Endothelial cell (in vitro differentiated cells): ENCODE results near the gene CNIH4. TPM values are rescaled to one million over a fixed set of nuclear protein-coding genes. Genes with fewer than 3 reads are reported as not detected.
"Not testable (repeated sequence)": the region's sequence is repeated elsewhere in the genome, so short reads cannot be mapped to it uniquely, and the experiment has no call there.

Experiments used
- DNase-seq: peaks from one replicate; pipeline ENCODE4 v3.0.0; 2021; ENCODE audit warnings: low spot score
- H3K27ac Mint-ChIP-seq: one replicate; pipeline ENCODE4 v1.8.0; 2021; ENCODE audit warnings: mixed read lengths, inconsistent platforms; ENCODE audit not compliant: unreplicated experiment
- H3K27me3 Mint-ChIP-seq: one replicate; pipeline ENCODE4 v1.8.0; 2021; ENCODE audit warnings: mild to moderate bottlenecking, moderate library complexity, mixed read lengths, inconsistent platforms; ENCODE audit not compliant: unreplicated experiment
- H3K36me3 Mint-ChIP-seq: one replicate; pipeline ENCODE4 v1.8.0; 2021; ENCODE audit warnings: mild to moderate bottlenecking, low read depth, mixed read lengths, inconsistent platforms; ENCODE audit not compliant: unreplicated experiment
- H3K4me1 Mint-ChIP-seq: one replicate; pipeline ENCODE4 v1.8.0; 2021; ENCODE audit warnings: mild to moderate bottlenecking, mixed read lengths, inconsistent platforms; ENCODE audit not compliant: unreplicated experiment
- H3K4me3 Mint-ChIP-seq: one replicate; pipeline ENCODE4 v1.8.0; 2021; ENCODE audit warnings: mild to moderate bottlenecking, mixed read lengths, inconsistent platforms; ENCODE audit not compliant: unreplicated experiment
- H3K9me3 Mint-ChIP-seq: one replicate; pipeline ENCODE4 v1.8.0; 2021; ENCODE audit warnings: mixed read lengths, inconsistent platforms; ENCODE audit not compliant: unreplicated experiment
- long read RNA-seq: library from polyadenylated mRNA; unstranded; transcript quantifications from one replicate; pipeline ENCODE4 v2.0.0, GENCODE V29; 2020; ENCODE audit not compliant: unreplicated experiment
- total RNA-seq: library from RNA; stranded (reverse); fragmentation: NEBNext Ultra II Directional; extraction: Animal tissue kit (Norgen Biotek cat#: 25700); gene quantifications from one replicate; pipeline ENCODE4 v1.2.1, GENCODE V29; 2021; ENCODE audit not compliant: unreplicated experiment
- TF ChIP-seq, protein P1 (sequence below): fragments of 200-600 bp; sonication (generic); IDR thresholded peaks from one replicate; pipeline ENCODE4 v1.5.0; 2021; ENCODE audit warnings: antibody characterized with exemption; ENCODE audit not compliant: unreplicated experiment

CNIH4 gene
- total RNA-seq = 59.9 TPM
- long read RNA-seq, full-length matches to known transcripts = 32 of 39 reads
- long read RNA-seq, partial matches to known transcripts = 4 of 39 reads
- long read RNA-seq, other reads (novel, unspliced or antisense) = 3 of 39 reads

GRCh38 chr1:224356685-224357625, at the start of gene CNIH4:
CNIH4 (plus strand) TSS chr1:224356879; CDS start chr1:224356925, 46 bp downstream.
- Mint-ChIP-seq H3K36me3 (peaks cover 4% of the 10 kb centered on the region), H3K27ac (peak within 1 kb of the TSS; percentile 28), H3K4me3 (peak within 1 kb of the TSS; percentile 95), H3K4me1 (peaks cover 16% of the 10 kb centered on the region), H3K27me3 (peaks cover 5% of the 10 kb centered on the region), H3K9me3 (no peaks in the 10 kb centered on the region)
- peak; percentile 84 for DNase-seq
- TF ChIP-seq, protein P1, sequence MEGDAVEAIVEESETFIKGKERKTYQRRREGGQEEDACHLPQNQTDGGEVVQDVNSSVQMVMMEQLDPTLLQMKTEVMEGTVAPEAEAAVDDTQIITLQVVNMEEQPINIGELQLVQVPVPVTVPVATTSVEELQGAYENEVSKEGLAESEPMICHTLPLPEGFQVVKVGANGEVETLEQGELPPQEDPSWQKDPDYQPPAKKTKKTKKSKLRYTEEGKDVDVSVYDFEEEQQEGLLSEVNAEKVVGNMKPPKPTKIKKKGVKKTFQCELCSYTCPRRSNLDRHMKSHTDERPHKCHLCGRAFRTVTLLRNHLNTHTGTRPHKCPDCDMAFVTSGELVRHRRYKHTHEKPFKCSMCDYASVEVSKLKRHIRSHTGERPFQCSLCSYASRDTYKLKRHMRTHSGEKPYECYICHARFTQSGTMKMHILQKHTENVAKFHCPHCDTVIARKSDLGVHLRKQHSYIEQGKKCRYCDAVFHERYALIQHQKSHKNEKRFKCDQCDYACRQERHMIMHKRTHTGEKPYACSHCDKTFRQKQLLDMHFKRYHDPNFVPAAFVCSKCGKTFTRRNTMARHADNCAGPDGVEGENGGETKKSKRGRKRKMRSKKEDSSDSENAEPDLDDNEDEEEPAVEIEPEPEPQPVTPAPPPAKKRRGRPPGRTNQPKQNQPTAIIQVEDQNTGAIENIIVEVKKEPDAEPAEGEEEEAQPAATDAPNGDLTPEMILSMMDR = no peak

GRCh38 chr1:224308064-224308463, 48.6 kb upstream of the CNIH4 start:
- no peak for DNase-seq
- TF ChIP-seq, protein P1 = no peak
- no peaks in the 10 kb centered on the region for H3K9me3 Mint-ChIP-seq
- H3K4me1 Mint-ChIP-seq = no peaks in the 10 kb centered on the region
- no peak overlapping the region for H3K27ac Mint-ChIP-seq
- no peak overlapping the region for H3K4me3 Mint-ChIP-seq
- peaks cover 25% of the 10 kb centered on the region for H3K36me3 Mint-ChIP-seq
- no peaks in the 10 kb centered on the region for H3K27me3 Mint-ChIP-seq

DNA sequence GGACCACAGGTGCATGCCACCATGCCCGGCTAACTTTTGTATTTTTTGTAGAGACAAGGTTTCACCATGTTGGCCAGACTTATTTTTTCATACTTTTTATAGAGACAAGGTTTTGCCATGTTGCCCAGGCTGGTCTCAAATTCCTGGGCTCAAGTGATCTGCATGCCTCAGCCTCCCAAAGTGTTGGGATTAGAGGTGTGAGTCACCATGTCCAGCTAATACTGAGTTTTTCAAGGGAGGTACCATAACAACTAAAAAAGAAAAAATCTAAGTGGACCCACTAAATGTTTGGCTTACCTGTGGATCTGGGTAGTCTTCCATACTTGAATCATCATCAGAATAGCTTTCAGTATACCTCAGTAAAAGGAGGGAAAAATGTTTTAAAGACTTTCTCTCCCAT, 45.2 kb upstream of the CNIH4 start:
- not testable (repeated sequence) for H3K27me3 Mint-ChIP-seq, DNase-seq

DNA sequence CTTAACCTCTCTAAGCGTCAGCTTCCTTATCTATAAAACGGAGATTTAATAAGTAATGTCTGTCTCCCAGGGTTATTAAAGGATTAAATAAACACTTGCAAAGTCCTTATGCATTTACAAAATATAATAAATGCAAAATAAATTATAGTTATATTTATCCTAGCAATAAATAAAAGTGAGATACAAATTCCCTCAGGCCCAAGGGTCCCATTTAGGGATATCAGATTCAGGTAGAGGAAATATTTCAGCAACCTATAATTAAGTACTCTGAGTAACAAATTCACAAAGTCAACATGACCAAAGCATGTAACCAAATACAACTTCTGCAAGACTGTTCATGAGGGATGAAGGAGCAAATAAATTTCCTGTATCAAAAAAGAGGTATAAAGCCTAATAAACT, 44.7 kb upstream of the CNIH4 start:
- TF ChIP-seq, protein P1 = no peak
- H3K27ac Mint-ChIP-seq = no peak overlapping the region
- no peaks in the 10 kb centered on the region for H3K4me1 Mint-ChIP-seq
- peaks cover 12% of the 10 kb centered on the region for H3K36me3 Mint-ChIP-seq
- no peak for DNase-seq
- no peaks in the 10 kb centered on the region for H3K27me3 Mint-ChIP-seq
- H3K9me3 Mint-ChIP-seq = no peaks in the 10 kb centered on the region
- no peak overlapping the region for H3K4me3 Mint-ChIP-seq

More for the DNA sequence above, 45.2 kb upstream of the CNIH4 start:
- H3K4me1 Mint-ChIP-seq, H3K27ac Mint-ChIP-seq, H3K4me3 Mint-ChIP-seq, H3K9me3 Mint-ChIP-seq: not testable (repeated sequence)
- peaks cover 12% of the 10 kb centered on the region for H3K36me3 Mint-ChIP-seq

DNA sequence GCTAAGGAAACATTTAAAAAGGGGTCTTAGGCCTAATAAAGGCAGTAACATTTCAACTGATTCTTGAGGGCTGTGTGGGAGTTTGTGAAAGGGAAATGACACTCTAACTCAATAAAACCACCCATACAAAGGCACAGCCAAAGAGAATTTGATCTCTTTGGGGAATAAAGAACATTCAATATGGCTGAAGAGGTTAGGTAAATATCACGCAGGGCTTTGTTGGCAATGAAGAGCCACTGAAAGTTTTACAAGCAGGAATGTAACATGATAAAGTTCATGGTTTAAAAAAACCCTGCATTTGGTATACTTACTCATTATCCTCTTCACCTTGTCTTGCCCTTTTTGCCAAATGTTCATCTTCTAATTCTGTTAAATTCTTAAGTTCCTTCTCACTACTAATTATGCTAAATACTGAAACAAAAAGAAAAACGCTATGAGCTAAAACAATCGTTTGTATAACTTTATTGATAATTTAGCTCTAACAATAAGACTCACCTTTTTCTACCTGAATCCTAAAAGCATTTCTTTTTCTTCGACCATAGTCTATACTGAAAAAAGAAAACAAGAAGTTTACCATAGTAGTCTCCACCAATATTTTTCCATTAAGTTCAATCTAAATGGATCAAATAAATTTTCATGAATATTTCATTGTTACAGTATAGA, 39.2 kb upstream of the CNIH4 start:
- Mint-ChIP-seq H3K4me1 (no peaks in the 10 kb centered on the region), H3K36me3 (peaks cover 2% of the 10 kb centered on the region), H3K27ac (no peak overlapping the region), H3K27me3 (no peaks in the 10 kb centered on the region), H3K4me3 (no peak overlapping the region), H3K9me3 (no peaks in the 10 kb centered on the region)
- no peak for DNase-seq
- TF ChIP-seq, protein P1 = no peak
